Gastrocnemius medialis (tissue), 4 donors: Measurements from ENCODE around the gene ARHGAP10. TPM values are rescaled to one million over a fixed set of nuclear protein-coding genes. Genes with fewer than 3 reads are reported as not detected.

Experiments used
- ATAC-seq, 2 donors: fragments of 150-250 bp; one replicate each; pipeline ENCODE4 v1.9.1; 2016
- DNase-seq, 2 donors: peaks; one replicate each; pipeline ENCODE4 v3.0.0-alpha.2; 2019
- H3K27ac ChIP-seq, 4 donors: fragments of 200-600 bp; sonication (generic); 1 replicate in 1 of 4; 2 replicates in 3 of 4; pipeline ENCODE4 v1.5.1; 2016 to 2018; ENCODE audit warnings: mild to moderate bottlenecking in 2 of 4, moderate library complexity in 1 of 4
- H3K27me3 ChIP-seq, 3 donors: fragments of 200-600 bp; sonication (generic) in 2 of 3; 1 replicate in 1 of 3; 2 replicates in 2 of 3; pipeline versions ENCODE4 v1.5.1 to v1.6.0; 2016 to 2019; ENCODE audit warnings: mild to moderate bottlenecking in 1 of 3, moderate library complexity in 1 of 3
- H3K36me3 ChIP-seq, 2 donors: fragments of 200-600 bp; sonication (generic) in 1 of 2; one replicate each; pipeline ENCODE4 v1.5.1; 2017 to 2018
- H3K4me1 ChIP-seq, 2 donors: fragments of 200-600 bp; sonication (generic) in 1 of 2; one replicate each; pipeline ENCODE4 v1.5.1; 2016 to 2017; ENCODE audit warnings: mild to moderate bottlenecking in 2 of 2
- H3K4me3 ChIP-seq, 4 donors: fragments of 200-600 bp; sonication (generic) in 3 of 4; 1 replicate in 1 of 4; 2 replicates in 3 of 4; pipeline ENCODE4 v1.5.1; 2016 to 2019; ENCODE audit warnings: mild to moderate bottlenecking in 2 of 4
- H3K9me3 ChIP-seq, 3 donors: fragments of 200-600 bp; sonication (generic) in 2 of 3; 1 replicate in 1 of 3; 2 replicates in 2 of 3; pipeline ENCODE4 v1.5.1; 2016 to 2019
- POLR2A ChIP-seq, 2 donors: fragments of 450-650 bp; IDR thresholded peaks; one replicate each; pipeline ENCODE4 v1.6.1; 2017; ENCODE audit warnings: antibody characterized with exemption in 2 of 2, mild to moderate bottlenecking in 2 of 2, moderate library complexity in 2 of 2
- in situ Hi-C, 4 donors: fragments of 200-750 bp; cut with MboI; loops; one replicate each; pipeline versions ENCODE4 v1.15.0 to v1.8.0; 2017; ENCODE audit warnings: low sequenced_read_pairs in 4 of 4
- intact Hi-C: fragments of 100-400 bp; cut with DNase I; formaldehyde crosslinking; loops from one replicate; pipeline ENCODE4 v1.15.1; 2023; ENCODE audit warnings: low total_unique reads
- total RNA-seq, 4 donors: library from RNA; depleted of rRNA; stranded (reverse); fragments of >200 nt; gene quantifications; one replicate each; pipeline versions ENCODE4 v1.1.0 to v1.2.3, GENCODE V29; 2016
- TF ChIP-seq, protein P1 (sequence below), 5 experiments: fragments of 450-650 bp in 3 of 5; fragments of 200-600 bp in 2 of 5; sonication (generic) in 2 of 5; IDR thresholded peaks in 4 of 5; conservative IDR thresholded peaks in 1 of 5; 1 replicate in 4 of 5; 2 replicates in 1 of 5; pipeline ENCODE4 v1.5.1; 2016 to 2019; ENCODE audit warnings: antibody characterized with exemption in 5 of 5, mild to moderate bottlenecking in 3 of 5, moderate library complexity in 3 of 5

ARHGAP10 gene
- total RNA-seq, 4 donors from 2014 or later = 22.1 to 34.6 (median 28.0) TPM

DNA sequence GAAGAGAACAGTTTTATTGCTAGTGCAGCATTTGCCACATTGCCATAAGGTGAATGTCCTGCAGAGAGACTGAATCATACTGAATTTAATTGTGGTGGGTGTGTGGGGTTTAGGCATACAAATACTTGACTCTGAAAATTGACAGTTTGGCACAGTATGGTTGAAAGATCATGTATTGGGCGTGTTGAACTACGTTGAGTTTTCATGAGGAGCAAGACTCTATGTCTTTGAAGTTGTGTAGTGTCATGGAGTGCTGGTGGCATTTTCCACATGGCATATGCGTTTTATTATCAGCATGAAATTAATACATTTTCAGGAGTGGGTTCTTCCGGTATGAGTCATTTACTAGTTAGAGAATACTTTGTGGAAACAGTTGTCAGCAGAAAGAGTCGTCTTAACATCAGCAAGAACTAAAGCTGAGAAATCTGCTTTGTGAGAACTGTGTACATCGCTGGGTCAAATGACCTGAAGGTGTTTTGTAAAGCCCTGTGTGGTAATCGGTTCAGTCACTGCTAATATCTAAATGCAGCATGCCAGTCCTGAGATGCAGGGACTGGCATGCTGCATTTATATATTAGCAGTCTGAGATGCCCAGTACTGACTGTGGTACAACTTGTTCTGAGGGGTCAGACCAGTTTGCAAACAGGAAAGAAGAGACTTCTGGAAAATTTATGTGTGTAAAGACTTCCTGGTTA, 50.3 kb downstream of the ARHGAP10 start:
- in situ Hi-C loops = no loop called here
- DNase-seq (peak; percentile 36 to 38), ATAC-seq (peak; percentile 81 to 86)
- Histone ChIP-seq H3K9me3 (no peaks in the 10 kb centered on the region), H3K27me3 (no peaks in the 10 kb centered on the region), H3K4me1 (peaks cover 39 to 56% of the 10 kb centered on the region in 2 donors), H3K27ac (peak overlapping the region; percentile 69 to 78 (median 72)), H3K36me3 (no peaks in the 10 kb centered on the region), H3K4me3 (no peak overlapping the region)
- intact Hi-C loops = no loop called here
- TF ChIP-seq, protein P1, sequence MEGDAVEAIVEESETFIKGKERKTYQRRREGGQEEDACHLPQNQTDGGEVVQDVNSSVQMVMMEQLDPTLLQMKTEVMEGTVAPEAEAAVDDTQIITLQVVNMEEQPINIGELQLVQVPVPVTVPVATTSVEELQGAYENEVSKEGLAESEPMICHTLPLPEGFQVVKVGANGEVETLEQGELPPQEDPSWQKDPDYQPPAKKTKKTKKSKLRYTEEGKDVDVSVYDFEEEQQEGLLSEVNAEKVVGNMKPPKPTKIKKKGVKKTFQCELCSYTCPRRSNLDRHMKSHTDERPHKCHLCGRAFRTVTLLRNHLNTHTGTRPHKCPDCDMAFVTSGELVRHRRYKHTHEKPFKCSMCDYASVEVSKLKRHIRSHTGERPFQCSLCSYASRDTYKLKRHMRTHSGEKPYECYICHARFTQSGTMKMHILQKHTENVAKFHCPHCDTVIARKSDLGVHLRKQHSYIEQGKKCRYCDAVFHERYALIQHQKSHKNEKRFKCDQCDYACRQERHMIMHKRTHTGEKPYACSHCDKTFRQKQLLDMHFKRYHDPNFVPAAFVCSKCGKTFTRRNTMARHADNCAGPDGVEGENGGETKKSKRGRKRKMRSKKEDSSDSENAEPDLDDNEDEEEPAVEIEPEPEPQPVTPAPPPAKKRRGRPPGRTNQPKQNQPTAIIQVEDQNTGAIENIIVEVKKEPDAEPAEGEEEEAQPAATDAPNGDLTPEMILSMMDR (IDR thresholded peaks at IDR 0.05 in 4 of 5, conservative IDR thresholded peaks at IDR 0.05 in 1 of 5) = no peak
- TF ChIP-seq POLR2A (IDR thresholded peaks at IDR 0.05) = no peak

DNA sequence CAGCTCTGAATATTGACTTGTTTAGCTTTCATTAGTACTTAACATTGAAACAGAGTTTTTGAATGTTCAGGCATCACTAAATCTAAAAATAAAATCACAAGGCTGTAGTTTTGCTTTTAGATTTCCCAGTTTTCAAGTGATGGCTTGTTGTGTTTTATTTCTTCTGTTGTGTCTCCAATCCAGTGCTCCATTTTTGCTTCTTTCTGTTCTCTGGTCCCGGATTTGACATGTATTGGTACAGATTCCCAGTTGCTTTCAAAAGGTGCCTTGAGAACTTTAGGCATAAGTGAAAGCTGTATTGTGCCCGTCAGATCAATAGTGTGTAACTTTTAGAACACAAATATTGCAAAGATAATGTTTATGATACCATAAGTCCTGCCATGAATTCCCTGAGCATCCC, 53.2 kb downstream of the ARHGAP10 start:
- H3K27ac ChIP-seq = peak overlapping the region; percentile 44 to 70 (median 60)
- intact Hi-C loops (no loop called here), in situ Hi-C loops (no loop called here)
- H3K27me3 ChIP-seq = no peaks in the 10 kb centered on the region
- peaks cover 58 to 61% of the 10 kb centered on the region in 2 donors for H3K4me1 ChIP-seq
- H3K9me3 ChIP-seq = no peaks in the 10 kb centered on the region
- TF ChIP-seq, protein P1 (IDR thresholded peaks at IDR 0.05 in 4 of 5, conservative IDR thresholded peaks at IDR 0.05 in 1 of 5) = no peak
- no peak for TF ChIP-seq POLR2A (IDR thresholded peaks at IDR 0.05)
- no peaks in the 10 kb centered on the region for H3K36me3 ChIP-seq
- ATAC-seq (no peak), DNase-seq (no peak)
- H3K4me3 ChIP-seq = no peak overlapping the region

DNA sequence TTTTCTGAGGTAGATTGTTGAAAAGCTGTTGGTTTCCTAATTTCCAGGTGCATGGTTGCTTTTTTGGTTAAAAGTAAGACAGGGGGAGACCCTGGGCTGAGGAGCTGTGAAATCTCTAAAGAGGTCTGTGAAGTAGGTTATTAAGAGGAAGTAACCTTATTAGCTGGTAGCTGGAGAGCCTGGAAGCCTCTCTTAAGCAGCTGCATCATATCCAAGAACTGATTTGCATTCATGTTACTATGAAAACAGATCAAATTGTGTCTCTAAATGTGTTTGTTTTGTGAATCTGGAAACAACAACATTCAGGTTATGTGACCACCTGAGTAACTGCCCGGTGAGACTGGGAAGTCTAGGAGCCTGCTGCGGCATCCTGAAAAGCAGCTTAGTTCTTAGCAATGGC, 54.1 kb downstream of the ARHGAP10 start:
- Histone ChIP-seq H3K27me3 (no peaks in the 10 kb centered on the region), H3K9me3 (no peaks in the 10 kb centered on the region), H3K27ac (peak overlapping the region; percentile 44 to 70 (median 60)), H3K4me3 (no peak overlapping the region), H3K36me3 (no peaks in the 10 kb centered on the region), H3K4me1 (peaks cover 63 to 67% of the 10 kb centered on the region in 2 donors)
- no peak for TF ChIP-seq POLR2A (IDR thresholded peaks at IDR 0.05)
- TF ChIP-seq, protein P1 (IDR thresholded peaks at IDR 0.05 in 4 of 5, conservative IDR thresholded peaks at IDR 0.05 in 1 of 5) = no peak
- intact Hi-C loops (no loop called here), in situ Hi-C loops (no loop called here)
- no peak for ATAC-seq
- DNase-seq = no peak

DNA sequence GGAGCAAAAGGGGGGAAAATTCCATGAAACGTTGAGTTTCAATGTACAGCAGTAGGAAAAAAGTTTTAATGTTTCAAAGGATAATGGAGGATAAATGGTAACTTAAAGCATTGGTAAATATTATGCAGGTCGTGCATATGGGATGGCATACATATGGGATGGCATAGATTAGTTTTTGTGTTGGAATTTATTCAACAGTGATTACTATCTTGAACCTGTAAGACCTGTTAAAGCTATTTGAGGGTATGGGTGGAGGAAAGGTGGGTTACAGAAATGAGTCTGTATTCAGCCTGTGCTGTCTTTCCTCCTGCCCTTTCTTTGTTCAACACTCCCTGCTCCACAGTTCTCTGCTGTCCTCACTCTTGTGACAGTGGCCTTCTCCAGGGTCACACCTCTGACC, 54.6 kb downstream of the ARHGAP10 start:
- no peak for ATAC-seq
- in situ Hi-C loops (no loop called here), intact Hi-C loops (no loop called here)
- peaks cover 68 to 71% of the 10 kb centered on the region in 2 donors for H3K4me1 ChIP-seq
- no peak overlapping the region for H3K4me3 ChIP-seq
- H3K9me3 ChIP-seq = no peaks in the 10 kb centered on the region
- DNase-seq = no peak
- TF ChIP-seq, protein P1 (IDR thresholded peaks at IDR 0.05 in 4 of 5, conservative IDR thresholded peaks at IDR 0.05 in 1 of 5) = no peak
- no peak for TF ChIP-seq POLR2A (IDR thresholded peaks at IDR 0.05)
- H3K27me3 ChIP-seq = no peaks in the 10 kb centered on the region
- peak overlapping the region; percentile 44 to 70 (median 60) for H3K27ac ChIP-seq
- H3K36me3 ChIP-seq = no peaks in the 10 kb centered on the region
